ENCODE results near the gene POLN.

DNA sequence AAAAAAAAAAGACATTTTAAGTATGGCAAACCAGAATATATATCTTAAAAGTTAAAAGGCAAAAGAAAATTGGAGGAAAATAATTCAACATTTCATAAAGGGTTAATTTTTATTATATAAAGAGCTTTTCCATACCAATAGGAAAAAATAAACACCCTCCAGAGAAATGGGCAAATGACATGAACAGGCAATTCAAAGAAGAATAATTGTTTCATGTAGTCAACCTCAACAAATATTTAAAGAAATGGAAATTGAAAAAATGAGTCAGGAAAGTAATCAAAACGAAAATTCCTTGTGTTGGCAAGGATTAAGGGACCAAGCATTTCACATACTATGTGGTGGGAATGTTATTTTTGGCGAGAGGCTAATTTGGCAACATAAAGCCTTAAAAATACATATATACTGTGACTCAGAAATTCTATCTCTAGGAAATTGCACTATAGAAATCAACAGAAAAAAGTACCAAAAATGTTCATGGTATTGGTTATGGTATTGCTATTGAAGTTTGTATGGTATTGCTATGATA is 87.6 kb downstream of the POLN start:
- no peak for TF ChIP-seq MAZ (IDR thresholded peaks at IDR 0.05; ENCODE audit: borderline replicate concordance, low read depth, low read length)
- TF ChIP-seq RAD21 (IDR thresholded peaks at IDR 0.05; ENCODE audit: low read length): no peak
- TF ChIP-seq, protein P1, sequence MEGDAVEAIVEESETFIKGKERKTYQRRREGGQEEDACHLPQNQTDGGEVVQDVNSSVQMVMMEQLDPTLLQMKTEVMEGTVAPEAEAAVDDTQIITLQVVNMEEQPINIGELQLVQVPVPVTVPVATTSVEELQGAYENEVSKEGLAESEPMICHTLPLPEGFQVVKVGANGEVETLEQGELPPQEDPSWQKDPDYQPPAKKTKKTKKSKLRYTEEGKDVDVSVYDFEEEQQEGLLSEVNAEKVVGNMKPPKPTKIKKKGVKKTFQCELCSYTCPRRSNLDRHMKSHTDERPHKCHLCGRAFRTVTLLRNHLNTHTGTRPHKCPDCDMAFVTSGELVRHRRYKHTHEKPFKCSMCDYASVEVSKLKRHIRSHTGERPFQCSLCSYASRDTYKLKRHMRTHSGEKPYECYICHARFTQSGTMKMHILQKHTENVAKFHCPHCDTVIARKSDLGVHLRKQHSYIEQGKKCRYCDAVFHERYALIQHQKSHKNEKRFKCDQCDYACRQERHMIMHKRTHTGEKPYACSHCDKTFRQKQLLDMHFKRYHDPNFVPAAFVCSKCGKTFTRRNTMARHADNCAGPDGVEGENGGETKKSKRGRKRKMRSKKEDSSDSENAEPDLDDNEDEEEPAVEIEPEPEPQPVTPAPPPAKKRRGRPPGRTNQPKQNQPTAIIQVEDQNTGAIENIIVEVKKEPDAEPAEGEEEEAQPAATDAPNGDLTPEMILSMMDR (conservative IDR thresholded peaks at IDR 0.05; ENCODE audit: low read depth, low read length): no peak
- TF ChIP-seq RCOR1 (IDR thresholded peaks at IDR 0.05; ENCODE audit: insufficient replicate concordance, low read length): no peak
- TF ChIP-seq POLR2A (IDR thresholded peaks at IDR 0.05; ENCODE audit: low read depth, low read length): no peak
- TF ChIP-seq, protein P2, sequence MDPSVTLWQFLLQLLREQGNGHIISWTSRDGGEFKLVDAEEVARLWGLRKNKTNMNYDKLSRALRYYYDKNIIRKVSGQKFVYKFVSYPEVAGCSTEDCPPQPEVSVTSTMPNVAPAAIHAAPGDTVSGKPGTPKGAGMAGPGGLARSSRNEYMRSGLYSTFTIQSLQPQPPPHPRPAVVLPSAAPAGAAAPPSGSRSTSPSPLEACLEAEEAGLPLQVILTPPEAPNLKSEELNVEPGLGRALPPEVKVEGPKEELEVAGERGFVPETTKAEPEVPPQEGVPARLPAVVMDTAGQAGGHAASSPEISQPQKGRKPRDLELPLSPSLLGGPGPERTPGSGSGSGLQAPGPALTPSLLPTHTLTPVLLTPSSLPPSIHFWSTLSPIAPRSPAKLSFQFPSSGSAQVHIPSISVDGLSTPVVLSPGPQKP (IDR thresholded peaks at IDR 0.05; ENCODE audit: borderline replicate concordance, low read depth, low read length): no peak
- no peak for TF ChIP-seq SMC3 (IDR thresholded peaks at IDR 0.05; ENCODE audit: low read depth, low read length)
- no peak for TF ChIP-seq MAFK (IDR thresholded peaks at IDR 0.05; ENCODE audit: low read depth, low read length)
- TF ChIP-seq CEBPB (IDR thresholded peaks at IDR 0.05; ENCODE audit: low read depth, low read length): no peak
- no peak for TF ChIP-seq BHLHE40 (IDR thresholded peaks at IDR 0.05; ENCODE audit: low read depth, low read length)
- no peak for TF ChIP-seq RFX5 (IDR thresholded peaks at IDR 0.05; ENCODE audit: low read depth, low read length)

Data from IMR-90 (cell line).